GM23248 (cell line): ENCODE data around the gene ZDHHC14. TPM values are rescaled to one million over a fixed set of nuclear protein-coding genes. Genes with fewer than 3 reads are reported as not detected.

Experiments used
- DNase-seq: peaks from one replicate; pipeline ENCODE4 v3.0.0-alpha.2; 2015
- H2AFZ ChIP-seq: fragments of 200-600 bp; sonication (generic); 2 replicates; pipeline ENCODE4 v1.6.1; 2016; ENCODE audit warnings: antibody characterized with exemption
- H3F3A ChIP-seq: fragments of 200-600 bp; sonication (generic); 2 replicates; pipeline ENCODE4 v1.6.1; 2016; ENCODE audit warnings: mild to moderate bottlenecking, antibody characterized with exemption, mixed run types; ENCODE audit not compliant: insufficient read depth
- H3K27ac ChIP-seq: fragments of 200-600 bp; sonication (generic); 2 replicates; pipeline ENCODE4 v1.5.1; 2016; ENCODE audit warnings: mild to moderate bottlenecking
- H3K27me3 ChIP-seq: fragments of 200-600 bp; sonication (generic); replicated peaks from 2 replicates; pipeline ENCODE4 v1.6.1; 2016; ENCODE audit warnings: mild to moderate bottlenecking; ENCODE audit not compliant: insufficient read depth
- H3K36me3 ChIP-seq: fragments of 200-600 bp; sonication (generic); 2 replicates; pipeline ENCODE4 v1.6.1; 2016; ENCODE audit warnings: low read depth, mild to moderate bottlenecking
- H3K4me1 ChIP-seq: fragments of 200-600 bp; sonication (generic); 2 replicates; pipeline ENCODE4 v1.6.1; 2016; ENCODE audit warnings: mild to moderate bottlenecking; ENCODE audit not compliant: insufficient read depth
- H3K4me2 ChIP-seq: fragments of 200-600 bp; sonication (generic); one replicate; pipeline ENCODE4 v1.6.1; 2016; ENCODE audit warnings: mild to moderate bottlenecking; ENCODE audit not compliant: unreplicated experiment
- H3K4me3 ChIP-seq: fragments of 200-600 bp; sonication (generic); 2 replicates; pipeline ENCODE4 v1.5.1; 2016; ENCODE audit warnings: mild to moderate bottlenecking
- H3K79me2 ChIP-seq: fragments of 200-600 bp; sonication (generic); 2 replicates; pipeline ENCODE4 v1.6.1; 2016; ENCODE audit warnings: mild to moderate bottlenecking; ENCODE audit not compliant: insufficient read depth
- H3K9ac ChIP-seq: fragments of 200-600 bp; sonication (generic); 2 replicates; pipeline ENCODE4 v1.6.1; 2016; ENCODE audit warnings: mild to moderate bottlenecking
- H3K9me2 ChIP-seq: fragments of 200-600 bp; sonication (generic); 2 replicates; pipeline ENCODE4 v1.6.1; 2016; ENCODE audit warnings: mixed run types, mild to moderate bottlenecking, moderate library complexity; ENCODE audit not compliant: insufficient read depth
- H3K9me3 ChIP-seq: fragments of 200-600 bp; sonication (generic); one replicate; pipeline ENCODE4 v1.6.1; 2017; ENCODE audit warnings: low read depth
- H4K20me1 ChIP-seq: fragments of 200-600 bp; sonication (generic); 2 replicates; pipeline ENCODE4 v1.6.0; 2016; ENCODE audit not compliant: insufficient read depth
- EZH2 ChIP-seq: fragments of 200-600 bp; sonication (generic); IDR thresholded peaks from 2 replicates; pipeline ENCODE4 v1.6.1; 2018; ENCODE audit warnings: antibody characterized with exemption, mild to moderate bottlenecking; ENCODE audit not compliant: insufficient read depth, poor library complexity, severe bottlenecking
- EZH2phosphoT487 ChIP-seq: fragments of 200-600 bp; sonication (generic); IDR thresholded peaks from 2 replicates; pipeline ENCODE4 v1.6.1; 2018; ENCODE audit warnings: antibody characterized with exemption, moderate library complexity, mild to moderate bottlenecking, low read depth; ENCODE audit not compliant: insufficient read depth
- WGBS, 2 experiments: methylation state at CpG; one replicate each; pipeline ENCODE4 v1.1.6; 2015 to 2017; ENCODE audit warnings: low lambda C conversion rate in 2 of 2, low coverage in 1 of 2; ENCODE audit errors: missing lambda C conversion rate in 2 of 2; 5-methylcytosine and 5-hydroxymethylcytosine counted together
- in situ Hi-C: fragments of 300-500 bp; cut with MboI; formaldehyde crosslinking; loops from 2 replicates; pipeline ENCODE4 v1.15.0; 2020
- polyA plus RNA-seq: library from polyadenylated mRNA; unstranded; fragments of >200 nt; fragmentation: Nextera tagmentation; extraction: Ambion mirVana; gene quantifications from 2 replicates; pipeline ENCODE4 v1.2.1, GENCODE V29; 2016
- total RNA-seq: library from RNA; depleted of rRNA; stranded (reverse); fragments of >200 nt; shearing (Covaris generic); gene quantifications from 2 replicates; pipeline ENCODE4 v1.2.3, GENCODE V29; 2014

The ZDHHC14 gene
- total and polyA plus RNA-seq, 2 experiments from 2014 or later, result 1.4 to 4.5 TPM

GRCh38 chr6:157584036-157584435, 203.0 kb downstream of the ZDHHC14 start:
- Histone ChIP-seq H3K4me3 (no peak overlapping the region), H3K9me2 (no peaks in the 10 kb centered on the region), H3K79me2 (no peaks in the 10 kb centered on the region), H3K4me2 (no peak overlapping the region), H4K20me1 (no peaks in the 10 kb centered on the region), H3K9me3 (no peaks in the 10 kb centered on the region), H3K36me3 (no peaks in the 10 kb centered on the region), H3K4me1 (no peaks in the 10 kb centered on the region), H3K9ac (no peak overlapping the region), H3K27ac (no peak overlapping the region), H3K27me3 (no peaks in the 10 kb centered on the region), H3F3A (no peaks in the 10 kb centered on the region), H2AFZ (no peak overlapping the region)
- TF ChIP-seq EZH2, result no peak
- no peak for TF ChIP-seq EZH2phosphoT487
- no peak for DNase-seq
- in situ Hi-C loops, result no loop called here
- WGBS, 2 experiments, result 90 to 96% methylated on average over 3 of the region's 3 CpGs

- no peak overlapping the region for H3K4me3 ChIP-seq
- no peak overlapping the region for H3K27ac ChIP-seq
- no peak for DNase-seq
- H3F3A ChIP-seq, result no peaks in the 10 kb centered on the region
- no peaks in the 10 kb centered on the region for H4K20me1 ChIP-seq
- no peak overlapping the region for H3K4me2 ChIP-seq
- WGBS, 2 experiments, result 96% methylated on average over 6 of the region's 6 CpGs
- H3K27me3 ChIP-seq, result no peaks in the 10 kb centered on the region
- no peak for TF ChIP-seq EZH2phosphoT487
- no peak for TF ChIP-seq EZH2
- in situ Hi-C loops, result no loop called here
- H3K9ac ChIP-seq, result no peak overlapping the region
- H3K36me3 ChIP-seq, result no peaks in the 10 kb centered on the region
- H3K4me1 ChIP-seq, result no peaks in the 10 kb centered on the region
- no peaks in the 10 kb centered on the region for H3K79me2 ChIP-seq
- H3K9me2 ChIP-seq, result no peaks in the 10 kb centered on the region
- H3K9me3 ChIP-seq, result no peaks in the 10 kb centered on the region
- no peak overlapping the region for H2AFZ ChIP-seq
These were observed 204.5 kb downstream of the ZDHHC14 start for GRCh38 chr6:157585274-157586087.

GRCh38 chr6:157586088-157586414, 205.1 kb downstream of the ZDHHC14 start:
- in situ Hi-C loops, result no loop called here
- 91 to 93% methylated on average over 5 of the region's 5 CpGs for WGBS, 2 experiments
- Histone ChIP-seq H3K9ac (no peak overlapping the region), H3K4me3 (no peak overlapping the region), H3K27me3 (no peaks in the 10 kb centered on the region), H3K4me2 (no peak overlapping the region), H3K9me3 (no peaks in the 10 kb centered on the region), H2AFZ (no peak overlapping the region), H4K20me1 (no peaks in the 10 kb centered on the region), H3K79me2 (no peaks in the 10 kb centered on the region), H3K36me3 (no peaks in the 10 kb centered on the region), H3F3A (no peaks in the 10 kb centered on the region), H3K9me2 (no peaks in the 10 kb centered on the region), H3K4me1 (no peaks in the 10 kb centered on the region), H3K27ac (no peak overlapping the region)
- TF ChIP-seq EZH2phosphoT487, result no peak
- no peak for TF ChIP-seq EZH2
- no peak for DNase-seq

GRCh38 chr6:157586476-157587126, 205.6 kb downstream of the ZDHHC14 start:
- no peaks in the 10 kb centered on the region for H3K9me3 ChIP-seq
- TF ChIP-seq EZH2phosphoT487, result no peak
- TF ChIP-seq EZH2, result no peak
- H3K4me3 ChIP-seq, result no peak overlapping the region
- H3F3A ChIP-seq, result no peaks in the 10 kb centered on the region
- no peak overlapping the region for H3K9ac ChIP-seq
- no peaks in the 10 kb centered on the region for H3K79me2 ChIP-seq
- 79 to 81% methylated on average over 8 of the region's 8 CpGs for WGBS, 2 experiments
- no peaks in the 10 kb centered on the region for H3K4me1 ChIP-seq
- DNase-seq, result no peak
- no peak overlapping the region for H3K4me2 ChIP-seq
- no peak overlapping the region for H2AFZ ChIP-seq
- no peaks in the 10 kb centered on the region for H4K20me1 ChIP-seq
- in situ Hi-C loops, result no loop called here
- H3K9me2 ChIP-seq, result no peaks in the 10 kb centered on the region
- no peaks in the 10 kb centered on the region for H3K36me3 ChIP-seq
- H3K27me3 ChIP-seq, result no peaks in the 10 kb centered on the region
- H3K27ac ChIP-seq, result no peak overlapping the region
